HCT116 (cell line): Measurements from ENCODE around the gene OMP.

ENCODE experiments used
- ATF3 ChIP-seq: IDR thresholded peaks from 2 replicates; pipeline ENCODE4 v1.6.1; 2012
- CBX3 ChIP-seq: IDR thresholded peaks from 2 replicates; pipeline ENCODE4 v1.6.1; 2012; ENCODE audit warnings: low read depth
- CTCF ChIP-seq, 3 experiments: fragments of 200-600 bp in 1 of 3; sonication (generic) in 1 of 3; IDR thresholded peaks in 2 of 3; conservative IDR thresholded peaks in 1 of 3; 2 replicates each; pipeline ENCODE4 v1.5.1; 2012 to 2017; ENCODE audit warnings: low read depth in 2 of 3, low read length in 2 of 3, antibody characterized with exemption in 1 of 3, borderline replicate concordance in 1 of 3, control low read depth in 1 of 3, mild to moderate bottlenecking in 1 of 3, mixed read lengths in 1 of 3, mixed run types in 1 of 3, moderate library complexity in 1 of 3; ENCODE audit not compliant: insufficient read depth in 1 of 3
- ELF1 ChIP-seq: IDR thresholded peaks from 2 replicates; pipeline ENCODE4 v1.6.1; 2012; ENCODE audit warnings: low read depth, borderline replicate concordance
- EZH2 ChIP-seq: fragments of 200-600 bp; sonication (generic); IDR thresholded peaks from 2 replicates; pipeline ENCODE4 v1.6.1; 2017; ENCODE audit warnings: antibody characterized with exemption, mixed run types
- EZH2phosphoT487 ChIP-seq: fragments of 200-600 bp; IDR thresholded peaks from 2 replicates; pipeline ENCODE4 v1.6.1; 2018; ENCODE audit warnings: antibody characterized with exemption, borderline replicate concordance
- MAX ChIP-seq: IDR thresholded peaks from 2 replicates; pipeline ENCODE4 v1.6.1; 2012
- POLR2A ChIP-seq: IDR thresholded peaks from 2 replicates; pipeline ENCODE4 v1.7.0; 2011; ENCODE audit warnings: borderline replicate concordance; ENCODE audit not compliant: insufficient read depth, insufficient read length; ENCODE audit errors: extremely low read depth
- POLR2AphosphoS5 ChIP-seq: IDR thresholded peaks from 2 replicates; pipeline ENCODE4 v1.6.1; 2011; ENCODE audit warnings: mild to moderate bottlenecking, low read depth, low read length, moderate library complexity
- RAD21 ChIP-seq: IDR thresholded peaks from 2 replicates; pipeline ENCODE4 v1.6.1; 2012; ENCODE audit warnings: low read depth, mild to moderate bottlenecking
- REST ChIP-seq: IDR thresholded peaks from 2 replicates; pipeline ENCODE4 v1.6.1; 2012; ENCODE audit warnings: low read depth

- TF ChIP-seq MAX (no peak), POLR2AphosphoS5 (no peak), CTCF (IDR thresholded peaks at IDR 0.05 in 2 of 3, conservative IDR thresholded peaks at IDR 0.05 in 1 of 3; ENCODE audit: borderline replicate concordance in 1 of 3, insufficient read depth in 1 of 3, low read depth in 2 of 3, low read length in 2 of 3) (no peak), POLR2A (no peak), EZH2phosphoT487 (no peak), EZH2 (no peak), CBX3 (no peak), RAD21 (no peak), REST (no peak), ELF1 (no peak), ATF3 (no peak)
Measured at GRCh38 chr11:77086521-77087472, 15.8 kb upstream of the OMP start.
